Activated effector memory CD4-positive, alpha-beta T cell treated with anti-CD3 and anti-CD28 coated beads, Interleukin-2, amount 50 U/mL, for 16 hours (primary cell): Measurements from ENCODE around the gene WDR73.

Experiments used
- DNase-seq: peaks from one replicate; pipeline ENCODE4 v3.0.0-alpha.2; 2020

The WDR73 gene

DNA sequence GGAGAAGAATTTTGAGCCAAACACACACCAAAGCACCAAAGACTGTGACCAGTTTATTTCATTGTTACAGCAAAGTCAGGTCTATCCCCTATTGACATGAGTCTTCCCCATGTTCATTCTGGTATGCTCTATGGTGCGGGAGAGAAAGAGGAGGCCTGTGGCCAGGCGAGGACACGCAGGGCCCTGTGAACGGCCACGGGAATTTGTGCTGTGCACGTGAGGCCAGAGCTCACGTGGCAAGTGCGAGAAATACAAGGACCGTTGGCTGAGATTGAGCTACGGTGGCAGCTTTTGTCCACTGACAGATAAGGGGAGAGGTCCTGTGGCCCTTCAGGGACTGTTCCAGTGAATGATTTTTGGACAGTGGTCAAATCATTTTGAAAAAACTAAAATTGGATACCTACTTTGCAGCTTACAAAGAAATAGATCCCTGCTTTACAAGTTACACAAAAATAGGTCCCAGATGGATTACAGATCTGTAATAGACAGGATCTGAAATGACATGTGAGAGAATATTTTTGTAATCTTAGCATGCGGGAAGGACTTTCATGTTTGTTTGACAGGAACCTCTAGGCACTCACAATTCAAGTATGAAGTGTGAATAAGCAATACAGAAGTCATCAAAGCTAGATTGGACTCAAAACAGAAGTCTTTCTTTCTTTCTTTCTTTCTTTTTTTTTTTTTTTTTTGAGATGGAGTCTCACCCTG is 44.1 kb downstream of the WDR73 start:
- DNase-seq = peak; percentile 50

DNA sequence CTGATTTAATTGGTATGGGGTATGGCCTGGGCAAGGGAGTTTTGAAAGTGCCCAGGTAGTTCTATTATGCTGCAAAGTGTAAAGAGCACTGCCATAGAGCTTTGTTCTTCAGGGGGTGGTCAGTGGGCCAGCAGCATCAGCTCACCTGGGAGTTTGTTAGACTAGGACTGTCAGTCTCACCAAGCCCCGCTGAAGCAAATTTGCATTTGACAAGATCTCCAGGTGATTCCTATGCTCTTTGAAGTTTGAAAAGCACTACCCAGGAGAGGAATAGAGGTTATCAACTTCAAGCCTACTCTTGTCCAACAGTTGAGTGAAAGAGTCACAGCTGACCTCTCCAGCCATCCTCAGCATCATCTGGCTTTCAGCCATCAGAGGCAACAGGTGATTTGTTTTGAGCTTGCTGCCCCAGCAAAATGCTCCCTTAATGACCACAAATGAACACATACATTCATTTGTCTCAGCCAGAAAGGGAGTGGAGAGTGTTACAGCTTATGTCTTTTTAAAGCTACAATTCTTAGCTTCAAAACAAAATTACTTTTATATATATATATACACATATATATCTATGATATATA is 45.3 kb downstream of the WDR73 start:
- no peak for DNase-seq

DNA sequence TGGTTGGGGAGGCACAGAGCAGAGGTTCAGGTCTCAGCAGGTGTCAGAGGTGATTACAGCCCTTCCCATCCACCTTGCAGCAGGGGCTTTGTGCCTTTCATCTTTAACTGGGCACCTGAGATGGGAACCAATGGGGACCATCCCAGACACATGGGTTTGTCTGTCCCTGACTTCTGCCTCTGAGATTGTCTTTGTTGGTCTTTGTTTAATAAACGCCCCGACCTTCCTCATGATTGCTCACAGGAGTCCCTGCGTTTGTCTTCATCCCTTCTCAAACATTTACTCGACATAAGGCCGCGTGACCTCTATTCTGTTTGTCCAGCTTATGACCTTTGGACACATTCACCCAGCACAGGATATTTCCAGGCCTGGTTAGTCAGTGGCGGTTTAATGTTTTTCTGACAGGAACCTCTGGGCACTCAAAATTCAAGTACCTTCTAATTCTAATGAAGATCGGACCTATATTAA is 47.4 kb downstream of the WDR73 start:
- DNase-seq = no peak

DNA sequence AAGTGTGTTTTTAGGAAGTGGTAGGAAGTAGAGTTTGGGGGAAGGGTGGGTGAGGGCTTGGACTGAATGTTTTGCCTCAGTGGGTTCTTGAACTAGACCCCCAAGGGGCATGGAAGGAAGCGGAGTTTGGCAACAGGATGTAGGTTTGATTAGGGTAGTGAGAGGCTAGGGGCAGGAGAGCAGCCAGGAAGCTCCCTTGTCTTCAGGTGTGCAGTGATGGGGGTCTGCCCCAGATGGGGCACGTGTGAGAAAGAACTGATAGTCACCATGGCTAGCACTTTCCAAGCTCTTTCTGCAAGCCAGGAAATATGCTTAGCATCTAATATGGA is 48.6 kb downstream of the WDR73 start:
- peak; percentile 24 for DNase-seq

DNA sequence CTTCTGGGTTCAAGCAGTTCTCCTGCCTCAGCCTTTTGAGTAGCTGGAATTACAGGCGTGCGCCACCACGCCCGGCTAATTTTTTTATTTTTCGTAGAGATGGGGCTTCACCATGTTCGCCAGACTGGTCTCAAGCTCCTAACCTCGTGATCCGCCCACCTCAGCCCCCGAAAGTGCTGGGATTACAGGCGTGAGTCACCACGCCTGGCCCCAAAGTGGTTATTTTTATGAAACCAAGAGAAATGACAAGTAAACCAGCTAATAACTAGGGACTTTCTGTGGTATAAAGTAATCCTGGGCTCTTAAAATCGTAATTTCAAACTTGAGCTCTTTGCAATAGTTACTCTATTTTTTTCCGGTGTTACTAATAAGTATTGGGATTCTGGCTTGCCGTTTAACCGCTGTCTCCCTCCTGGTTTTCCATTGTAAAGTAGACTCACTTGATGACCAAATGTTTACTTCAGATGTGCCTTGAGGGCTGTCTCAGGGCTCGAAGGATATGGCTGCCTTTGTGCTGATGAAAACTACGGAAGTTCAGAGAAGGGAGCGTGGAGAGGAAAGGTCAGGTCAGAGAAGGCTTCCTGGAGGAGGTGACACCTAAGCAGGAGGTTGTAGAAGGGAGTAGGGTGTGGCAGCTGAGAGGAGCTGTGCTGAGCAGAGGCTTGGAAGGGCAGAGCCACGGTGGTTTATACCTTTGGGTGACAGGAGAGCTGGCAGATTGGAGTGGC is 49.1 kb downstream of the WDR73 start:
- peak; percentile 87 for DNase-seq

DNA sequence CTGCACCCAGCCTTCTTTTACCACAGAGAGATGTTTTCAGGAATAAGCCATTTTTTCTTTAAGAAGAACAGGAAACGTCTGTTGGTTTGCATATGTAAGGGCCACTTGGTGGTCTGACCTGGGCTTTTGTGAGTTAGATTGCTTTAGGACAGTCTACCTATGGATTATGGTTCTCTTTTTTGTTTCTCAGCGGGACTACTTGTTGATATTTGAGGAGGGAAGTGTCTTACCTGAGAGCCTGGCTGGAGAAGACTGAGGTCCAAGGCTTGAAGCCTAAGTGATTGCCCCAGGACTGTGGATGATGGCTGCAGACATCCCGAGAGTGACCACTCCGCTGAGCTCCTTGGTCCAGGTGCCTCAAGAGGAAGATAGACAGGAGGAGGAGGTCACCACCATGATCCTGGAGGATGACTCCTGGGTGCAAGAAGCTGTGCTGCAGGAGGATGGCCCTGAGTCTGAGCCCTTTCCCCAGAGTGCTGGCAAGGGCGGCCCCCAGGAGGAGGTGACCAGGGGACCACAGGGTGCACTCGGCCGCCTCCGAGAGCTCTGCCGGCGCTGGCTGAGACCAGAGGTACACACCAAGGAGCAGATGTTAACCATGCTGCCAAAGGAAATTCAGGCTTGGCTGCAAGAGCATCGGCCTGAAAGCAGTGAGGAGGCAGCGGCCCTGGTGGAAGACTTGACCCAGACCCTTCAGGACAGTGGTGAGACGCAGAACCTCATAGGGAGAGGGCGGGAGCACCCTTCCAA is 50.3 kb downstream of the WDR73 start:
- DNase-seq = peak; percentile 48

DNA sequence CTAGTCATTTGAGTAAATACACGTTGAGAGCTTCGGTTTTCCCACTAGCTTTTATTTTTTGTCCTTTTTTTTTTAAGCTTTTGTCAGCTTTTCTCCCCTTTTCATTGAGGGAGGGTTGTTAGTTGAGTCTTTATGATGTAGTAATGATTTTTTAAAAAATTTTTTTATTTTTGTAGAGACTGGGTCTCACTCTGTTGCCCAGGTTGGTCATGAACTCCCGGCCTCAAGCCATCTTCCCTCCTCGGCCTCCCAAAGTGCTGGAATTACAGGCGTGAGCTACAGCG is 52.6 kb downstream of the WDR73 start:
- no peak for DNase-seq

DNA sequence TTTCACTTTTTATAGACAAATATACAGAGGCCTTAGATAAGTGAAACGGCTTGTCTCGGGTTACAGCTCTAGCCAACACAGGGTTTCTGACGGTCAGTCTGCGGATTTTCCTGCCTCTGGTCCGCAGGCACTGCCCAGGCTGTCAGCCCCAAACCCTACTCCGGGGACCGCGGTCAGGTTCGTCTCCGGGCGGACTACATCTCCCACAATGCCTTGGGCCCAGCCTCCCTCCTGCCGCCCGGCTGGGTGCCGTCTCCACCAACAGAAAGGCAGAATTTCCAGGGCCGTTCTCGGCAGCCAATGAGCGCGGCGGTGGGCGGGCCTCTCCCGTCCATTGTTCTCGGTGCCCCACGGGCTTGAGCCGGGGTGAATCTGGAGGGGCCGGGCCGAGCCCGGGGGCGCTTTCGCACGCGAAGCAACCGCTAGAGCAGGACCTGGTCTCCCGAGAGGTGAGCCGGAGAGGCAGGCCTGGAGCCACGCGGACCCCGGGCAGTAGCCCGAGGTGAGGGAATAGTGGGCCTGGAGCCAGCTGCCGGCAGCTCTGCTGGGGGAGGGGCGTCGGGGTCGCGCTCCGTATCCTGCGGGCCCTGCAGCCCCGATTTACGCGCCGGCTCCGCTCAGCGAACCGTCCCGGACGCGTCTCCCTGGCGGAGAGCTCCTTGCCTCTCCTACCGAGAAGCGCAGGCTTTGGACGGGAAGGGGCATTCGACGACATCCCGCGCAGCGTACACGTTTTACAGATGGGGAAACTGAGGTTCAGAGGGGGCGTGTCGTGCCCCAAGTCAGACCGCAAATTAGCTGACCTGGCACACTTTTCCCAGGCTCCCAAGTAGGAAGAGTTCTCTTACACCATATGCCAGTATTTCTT is 53.2 kb downstream of the WDR73 start, which contains the start of gene ZSCAN2:
TSS of gene ZSCAN2 (plus strand) at position 323 of the 868 bp plus-strand sequence. CDS start 2,919 bp downstream, outside the sequence.
- DNase-seq = peak; percentile 98

DNA sequence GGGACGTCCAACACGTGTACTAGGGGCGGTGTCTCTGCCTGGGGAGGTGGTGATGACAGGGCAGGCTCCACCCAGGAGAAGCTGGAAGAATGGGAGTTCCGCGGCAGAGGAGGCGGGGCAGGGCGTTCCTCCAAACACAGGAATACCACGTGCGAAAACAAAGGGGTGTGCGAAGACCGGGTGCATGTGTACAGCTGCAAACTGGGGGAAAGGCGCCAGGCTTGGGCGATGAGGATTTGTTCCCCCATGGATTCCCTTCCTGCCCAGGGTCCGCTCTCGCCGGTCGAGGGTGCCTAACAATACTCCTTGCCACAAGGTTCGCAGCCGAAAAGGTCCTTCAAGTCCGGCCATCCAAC is 53.8 kb downstream of the WDR73 start:
- DNase-seq = peak; percentile 85

DNA sequence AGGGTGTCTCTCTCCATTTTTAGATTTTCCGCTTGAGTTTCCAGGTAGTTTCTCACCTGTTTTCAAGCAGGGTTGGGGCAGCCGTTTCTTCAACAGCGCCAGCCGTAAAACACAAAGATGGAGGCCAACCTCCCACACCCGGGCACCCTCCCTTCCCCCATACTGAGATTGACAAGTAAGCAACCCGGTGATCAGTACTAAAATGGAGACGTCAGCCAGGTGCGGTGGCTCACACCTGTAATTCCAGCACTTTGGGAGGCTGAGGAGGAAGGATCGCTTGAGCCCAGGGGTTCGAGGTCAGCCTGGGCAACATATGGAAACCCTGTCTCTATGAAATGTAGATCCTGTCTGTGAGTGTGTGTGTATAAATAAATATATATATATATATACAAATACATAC is 54.2 kb downstream of the WDR73 start:
- no peak for DNase-seq

DNA sequence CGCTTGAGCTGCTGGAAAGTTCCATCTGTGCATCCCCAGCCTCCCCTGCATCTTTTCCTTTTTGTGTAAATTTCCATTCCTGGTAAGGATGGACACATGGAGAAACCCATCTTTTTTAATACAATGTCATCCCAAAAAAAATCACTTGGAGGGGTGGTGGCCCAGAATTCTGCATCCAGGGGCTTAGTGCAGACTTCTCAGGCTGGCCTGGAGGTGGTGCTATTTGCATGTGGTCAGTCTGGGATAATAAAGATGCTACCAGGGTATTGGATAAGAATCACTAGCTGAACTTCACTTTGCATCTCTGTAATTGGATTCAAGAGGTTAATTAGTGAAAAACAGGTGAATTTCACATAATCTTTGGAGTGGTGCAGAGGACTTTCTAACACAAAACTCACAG is 55.1 kb downstream of the WDR73 start:
- peak; percentile 67 for DNase-seq

DNA sequence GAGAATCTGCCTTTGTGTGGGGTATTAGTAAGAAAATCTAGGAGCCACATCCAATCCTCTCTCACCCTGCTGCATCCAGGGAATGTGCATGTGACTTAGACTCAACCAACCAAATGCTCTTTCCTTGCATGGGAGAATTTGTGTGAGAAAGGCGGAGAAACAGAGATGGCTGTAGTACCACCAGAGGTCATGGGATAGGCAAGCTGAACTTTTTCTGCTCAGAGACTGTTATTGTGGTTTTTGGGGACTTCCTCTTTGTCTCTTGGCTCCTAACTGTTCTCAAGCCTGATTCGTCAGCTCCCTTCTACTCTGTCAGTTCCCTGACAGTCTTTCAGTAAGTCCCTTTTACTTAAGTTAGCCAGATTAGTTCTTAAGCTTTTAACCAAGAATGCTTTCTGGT is 55.8 kb downstream of the WDR73 start:
- DNase-seq = no peak

DNA sequence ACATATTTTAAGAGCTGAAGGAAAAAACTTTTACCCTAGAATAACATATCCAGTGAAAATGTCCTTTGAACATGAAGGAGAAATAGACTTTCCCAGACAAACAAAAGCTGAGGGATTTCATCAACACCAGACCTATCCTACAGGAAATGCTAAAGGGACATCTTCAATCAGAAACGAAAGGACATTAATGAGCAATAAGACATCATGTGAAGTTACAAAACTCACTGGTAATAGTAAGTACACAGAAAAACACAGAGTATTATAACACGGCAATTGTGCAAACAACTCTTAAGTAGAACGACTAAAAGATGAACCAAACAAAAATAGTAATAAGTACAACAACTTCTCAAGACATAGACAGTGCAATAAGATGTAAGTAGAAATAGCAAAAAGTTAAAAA is 56.8 kb downstream of the WDR73 start:
- no peak for DNase-seq

DNA sequence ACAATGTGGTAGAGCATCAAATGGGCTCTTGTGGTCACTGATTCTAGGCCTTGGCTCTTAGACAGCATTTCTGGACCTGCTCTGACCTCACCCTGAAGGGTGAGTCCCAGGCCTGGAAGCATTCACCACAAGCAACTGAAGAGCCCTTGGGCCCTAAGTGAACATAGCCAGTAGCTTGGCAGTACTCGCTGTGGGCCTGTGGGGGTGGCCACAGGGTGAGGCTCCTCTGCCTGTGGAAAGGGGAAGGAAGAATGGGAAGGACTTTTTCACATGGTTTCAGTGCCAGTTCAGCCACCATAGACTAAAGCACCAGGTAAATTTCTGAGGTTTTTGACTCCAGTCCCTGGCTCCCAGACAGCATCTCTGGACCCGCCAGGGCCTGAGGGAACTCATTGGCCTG is 58.4 kb downstream of the WDR73 start:
- no peak for DNase-seq

DNA sequence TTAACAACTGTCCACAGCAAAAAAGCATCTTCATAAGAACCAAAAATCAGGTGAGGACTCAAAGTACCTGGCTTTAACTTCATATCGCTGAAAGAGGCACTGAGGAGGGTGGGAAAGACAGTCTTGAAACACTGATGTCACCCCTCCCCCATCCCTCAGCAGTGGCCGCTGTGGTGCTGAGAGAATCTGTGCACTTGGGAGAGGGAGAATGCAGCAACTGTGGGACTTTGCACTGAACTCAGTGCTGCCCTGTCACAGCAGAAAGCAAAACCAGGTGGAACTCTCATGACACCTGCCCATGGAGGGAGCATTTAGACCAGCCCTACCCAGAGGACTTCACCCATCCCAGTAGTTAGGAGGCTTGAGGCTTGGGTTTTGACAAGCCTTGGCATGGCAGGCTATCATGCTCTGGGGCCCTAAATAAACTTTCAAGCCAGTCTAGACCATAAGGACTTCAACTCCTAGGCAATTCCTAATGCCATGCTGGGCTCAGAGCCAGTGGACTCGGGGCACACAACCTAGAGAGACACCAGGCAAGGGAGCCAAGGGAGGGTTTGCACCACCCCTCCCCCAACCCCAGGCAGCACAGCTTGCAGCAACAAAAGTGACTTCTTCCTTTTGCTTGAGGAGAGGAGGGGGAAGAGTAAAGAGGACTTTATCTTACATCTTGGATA is 59.3 kb downstream of the WDR73 start:
- no peak for DNase-seq

DNA sequence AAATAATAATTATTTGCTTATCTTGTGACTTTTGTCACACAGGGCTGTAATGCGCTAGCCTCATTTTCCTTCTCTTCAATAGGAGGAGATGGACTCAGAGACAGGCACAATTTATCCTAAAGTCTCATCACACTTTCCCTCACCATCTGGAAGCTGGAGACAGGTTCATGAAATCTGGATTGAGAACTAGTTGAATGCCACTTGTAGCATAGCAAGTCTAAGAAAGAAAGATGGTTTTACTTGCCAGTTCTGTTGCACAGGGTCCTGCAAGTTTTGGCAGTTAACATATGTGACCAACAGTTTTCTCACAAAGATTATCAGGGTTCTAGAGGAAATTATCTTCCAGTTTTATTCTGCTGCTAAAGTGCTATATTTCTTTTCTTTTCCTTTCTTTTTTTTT is 62.3 kb downstream of the WDR73 start:
- no peak for DNase-seq

DNA sequence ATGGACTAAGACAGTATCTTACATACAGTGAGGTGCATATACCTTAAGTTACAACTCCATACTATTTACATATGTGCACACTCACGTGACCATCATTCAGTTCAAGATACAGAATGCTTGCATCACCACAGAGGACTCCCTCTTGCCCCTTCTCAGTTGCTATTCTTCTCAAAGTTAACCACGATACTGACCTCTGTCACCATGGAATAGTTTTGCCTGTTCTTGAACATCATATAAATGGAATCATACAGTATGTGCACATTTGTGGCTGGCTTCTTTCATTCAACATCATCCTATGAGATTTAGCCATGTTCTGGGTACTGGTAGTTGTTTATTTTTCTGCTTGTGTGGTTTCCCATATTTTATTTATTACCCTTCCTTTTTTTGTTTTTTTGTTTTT is 63.7 kb downstream of the WDR73 start:
- DNase-seq = no peak
